Endothelial cell (in vitro differentiated cells): Measurements from ENCODE around the gene SPATS2L. TPM values are rescaled to one million over a fixed set of nuclear protein-coding genes. Genes with fewer than 3 reads are reported as not detected.

Source experiments
- DNase-seq: peaks from one replicate; pipeline ENCODE4 v3.0.0; 2021; ENCODE audit warnings: low spot score
- H3K27ac Mint-ChIP-seq: one replicate; pipeline ENCODE4 v1.8.0; 2021; ENCODE audit warnings: mixed read lengths, inconsistent platforms; ENCODE audit not compliant: unreplicated experiment
- H3K27me3 Mint-ChIP-seq: one replicate; pipeline ENCODE4 v1.8.0; 2021; ENCODE audit warnings: mild to moderate bottlenecking, moderate library complexity, mixed read lengths, inconsistent platforms; ENCODE audit not compliant: unreplicated experiment
- H3K36me3 Mint-ChIP-seq: one replicate; pipeline ENCODE4 v1.8.0; 2021; ENCODE audit warnings: mild to moderate bottlenecking, low read depth, mixed read lengths, inconsistent platforms; ENCODE audit not compliant: unreplicated experiment
- H3K4me1 Mint-ChIP-seq: one replicate; pipeline ENCODE4 v1.8.0; 2021; ENCODE audit warnings: mild to moderate bottlenecking, mixed read lengths, inconsistent platforms; ENCODE audit not compliant: unreplicated experiment
- H3K4me3 Mint-ChIP-seq: one replicate; pipeline ENCODE4 v1.8.0; 2021; ENCODE audit warnings: mild to moderate bottlenecking, mixed read lengths, inconsistent platforms; ENCODE audit not compliant: unreplicated experiment
- H3K9me3 Mint-ChIP-seq: one replicate; pipeline ENCODE4 v1.8.0; 2021; ENCODE audit warnings: mixed read lengths, inconsistent platforms; ENCODE audit not compliant: unreplicated experiment
- CTCF ChIP-seq: fragments of 200-600 bp; sonication (generic); IDR thresholded peaks from one replicate; pipeline ENCODE4 v1.5.0; 2021; ENCODE audit warnings: antibody characterized with exemption; ENCODE audit not compliant: unreplicated experiment
- total RNA-seq: library from RNA; stranded (reverse); fragmentation: NEBNext Ultra II Directional; extraction: Animal tissue kit (Norgen Biotek cat#: 25700); gene quantifications from one replicate; pipeline ENCODE4 v1.2.1, GENCODE V29; 2021; ENCODE audit not compliant: unreplicated experiment

SPATS2L gene
- total RNA-seq, 1 donor from 2014 or later = 72.9 TPM

DNA sequence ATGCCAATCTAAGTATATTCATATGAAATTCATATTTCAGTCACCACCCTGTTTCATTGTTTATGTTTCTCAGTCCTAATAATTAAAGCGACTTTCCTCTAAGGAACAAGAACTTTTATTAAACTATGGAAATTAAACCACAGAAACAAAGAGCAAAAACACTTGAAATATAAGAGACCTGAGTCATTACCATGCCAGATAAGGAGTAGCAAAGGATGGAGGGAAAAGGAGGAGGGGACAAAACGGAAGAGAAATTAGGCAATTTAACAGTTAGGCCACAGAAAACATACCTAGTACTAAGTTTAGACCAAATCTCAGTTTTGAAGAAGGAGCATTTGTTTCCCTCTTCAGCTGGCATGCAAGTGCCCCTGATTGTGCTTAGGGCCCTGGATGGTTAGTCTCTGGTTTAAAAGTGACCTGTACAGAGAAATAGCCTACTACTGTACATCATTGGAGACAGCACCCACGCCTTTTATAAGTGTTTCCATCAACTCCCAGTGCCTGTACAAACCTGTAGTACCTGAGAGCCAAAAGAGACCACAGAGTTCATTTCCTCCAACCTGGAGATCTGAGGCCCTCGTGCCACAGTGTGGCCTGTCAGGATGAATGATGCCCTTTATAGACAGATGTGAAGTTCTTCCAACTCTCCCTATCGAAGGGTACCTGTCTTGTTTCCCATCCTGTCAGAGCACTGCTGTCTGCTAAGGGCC is 74.5 kb downstream of the SPATS2L start:
- no peak for TF ChIP-seq CTCF

DNA sequence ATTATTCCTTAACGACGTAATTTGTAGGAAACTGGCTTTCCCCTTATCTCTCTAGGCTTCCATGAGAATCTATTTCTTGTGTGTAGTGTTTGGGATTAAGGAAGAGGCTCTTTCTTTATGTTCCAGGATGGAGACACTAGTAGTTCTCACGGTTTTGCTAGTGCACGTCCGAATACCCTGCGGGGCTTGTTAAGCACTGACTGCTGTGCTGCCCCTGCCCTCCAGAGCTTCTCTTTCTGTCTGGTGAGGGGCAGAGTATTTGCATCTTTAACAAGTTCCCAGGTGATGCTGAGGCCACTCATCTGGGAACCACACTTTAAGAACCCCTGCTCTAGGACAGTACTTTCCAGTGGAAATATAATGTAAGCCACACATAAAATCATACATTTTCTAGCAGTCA is 76.4 kb downstream of the SPATS2L start:
- H3K27ac Mint-ChIP-seq = no peak overlapping the region
- no peak for TF ChIP-seq CTCF
- no peak for DNase-seq
- no peak overlapping the region for H3K4me3 Mint-ChIP-seq
- no peaks in the 10 kb centered on the region for H3K36me3 Mint-ChIP-seq
- no peaks in the 10 kb centered on the region for H3K9me3 Mint-ChIP-seq
- H3K27me3 Mint-ChIP-seq = peaks cover 3% of the 10 kb centered on the region
- peaks cover 35% of the 10 kb centered on the region for H3K4me1 Mint-ChIP-seq

More for the DNA sequence above, 74.5 kb downstream of the SPATS2L start:
- no peak overlapping the region for H3K4me3 Mint-ChIP-seq
- peaks cover 51% of the 10 kb centered on the region for H3K4me1 Mint-ChIP-seq
- H3K36me3 Mint-ChIP-seq = no peaks in the 10 kb centered on the region
- H3K27ac Mint-ChIP-seq = no peak overlapping the region
- no peak for DNase-seq
- no peaks in the 10 kb centered on the region for H3K9me3 Mint-ChIP-seq
- peaks cover 3% of the 10 kb centered on the region for H3K27me3 Mint-ChIP-seq

DNA sequence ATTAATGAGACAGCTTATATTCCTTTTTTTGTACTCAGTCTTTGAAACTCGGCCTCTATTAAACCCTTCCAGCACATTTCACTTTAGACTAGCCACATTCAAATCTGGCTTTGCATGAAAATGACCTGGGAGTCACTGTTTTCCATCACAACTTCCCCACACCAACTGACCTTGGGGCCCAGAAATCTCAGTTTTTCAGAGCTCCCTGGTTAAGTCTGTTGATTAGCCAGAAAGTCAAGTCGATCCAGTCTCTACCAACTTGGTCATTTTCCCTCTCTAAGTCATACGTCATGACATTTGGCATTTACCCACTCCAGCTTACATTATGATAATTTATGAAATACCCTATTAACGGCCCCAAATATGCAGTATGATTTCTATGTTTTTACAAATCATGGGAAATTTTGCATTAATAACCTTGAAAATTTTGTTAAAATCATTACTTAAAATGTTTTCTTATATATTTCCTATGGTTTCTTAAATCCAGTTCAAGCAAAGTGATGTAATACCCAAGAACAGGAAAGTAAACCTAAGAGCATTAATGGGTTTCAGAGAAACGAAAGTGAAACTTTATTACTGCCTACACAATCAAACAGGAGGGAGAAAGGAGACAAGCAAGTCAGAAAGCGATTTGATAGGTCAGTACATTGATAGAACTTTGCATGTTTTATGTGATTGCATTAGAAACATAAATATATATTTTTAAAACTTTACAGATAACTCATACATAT is 77.1 kb downstream of the SPATS2L start:
- no peak for DNase-seq
- Mint-ChIP-seq H3K27ac (peak overlapping the region; percentile 62), H3K36me3 (no peaks in the 10 kb centered on the region), H3K27me3 (peaks cover 3% of the 10 kb centered on the region), H3K4me1 (peaks cover 29% of the 10 kb centered on the region), H3K9me3 (no peaks in the 10 kb centered on the region), H3K4me3 (no peak overlapping the region)
- TF ChIP-seq CTCF = no peak

DNA sequence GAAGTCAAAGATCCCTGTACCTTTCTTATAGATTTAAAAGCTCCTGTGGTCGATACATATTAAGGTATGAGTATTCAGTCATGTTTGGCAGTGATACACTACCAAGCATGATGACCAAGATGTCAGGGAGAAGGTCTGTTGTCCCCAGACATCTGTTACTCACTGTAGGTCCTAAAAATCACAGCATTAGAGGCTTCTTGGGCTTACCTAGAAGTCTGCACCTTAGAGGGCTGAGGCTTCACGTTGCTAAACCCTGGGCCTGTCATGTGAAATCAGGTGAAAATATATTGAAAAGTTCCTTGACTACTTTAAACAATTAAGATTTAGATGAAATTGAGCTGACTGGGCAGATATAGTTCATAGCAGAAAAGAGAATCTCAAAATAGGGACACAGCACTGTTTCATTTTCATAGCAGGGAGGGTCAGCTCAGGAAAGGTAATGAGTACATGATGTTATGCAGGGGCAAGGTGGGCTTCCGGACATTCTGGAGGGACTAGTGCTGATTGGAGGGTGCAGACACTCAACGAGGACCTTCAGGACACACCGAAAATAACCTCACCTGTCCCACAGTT is 78.7 kb downstream of the SPATS2L start:
- Mint-ChIP-seq H3K4me3 (no peak overlapping the region), H3K27me3 (peaks cover 3% of the 10 kb centered on the region), H3K4me1 (peaks cover 13% of the 10 kb centered on the region), H3K27ac (no peak overlapping the region), H3K9me3 (no peaks in the 10 kb centered on the region), H3K36me3 (peaks cover 14% of the 10 kb centered on the region)
- TF ChIP-seq CTCF = no peak
- DNase-seq = no peak

- H3K4me3 Mint-ChIP-seq = no peak overlapping the region
- H3K27me3 Mint-ChIP-seq = peaks cover 2% of the 10 kb centered on the region
- TF ChIP-seq CTCF = no peak
- H3K27ac Mint-ChIP-seq = no peak overlapping the region
- DNase-seq = no peak
- peaks cover 14% of the 10 kb centered on the region for H3K4me1 Mint-ChIP-seq
- H3K9me3 Mint-ChIP-seq = no peaks in the 10 kb centered on the region
- H3K36me3 Mint-ChIP-seq = peaks cover 35% of the 10 kb centered on the region
Observed at GRCh38 chr2:200393191-200393590, 86.7 kb downstream of the SPATS2L start.
